NAMALWA (cell line): ENCODE results near the gene MT1B.

Experiments
- DNase-seq: peaks from one replicate; pipeline ENCODE4 v3.0.0-alpha.2; 2015; ENCODE audit warnings: low spot score

Gene MT1B

GRCh38 chr16:56651586-56651985 lies at the start of gene MT1B:
Gene MT1B (plus strand): TSS chr16:56651886. CDS start chr16:56651954, 68 bp downstream.
- no peak for DNase-seq

GRCh38 chr16:56603589-56603988 lies 48.1 kb upstream of the MT1B start:
- peak; percentile 37 for DNase-seq

GRCh38 chr16:56604966-56605365 lies 46.7 kb upstream of the MT1B start:
- no peak for DNase-seq

GRCh38 chr16:56605475-56605874 lies 46.2 kb upstream of the MT1B start:
- DNase-seq: no peak

- no peak for DNase-seq
Observed at GRCh38 chr16:56606071-56606475, 45.6 kb upstream of the MT1B start.

GRCh38 chr16:56606476-56607108 lies 45.1 kb upstream of the MT1B start:
- no peak for DNase-seq

- no peak for DNase-seq
Observed at GRCh38 chr16:56607109-56607618, 44.5 kb upstream of the MT1B start.

GRCh38 chr16:56607675-56608042 lies 44.0 kb upstream of the MT1B start:
- no peak for DNase-seq

GRCh38 chr16:56608043-56608875 lies 43.4 kb upstream of the MT1B start, which contains the start of gene MT2A:
Gene MT2A (plus strand): TSS chr16:56608584. CDS start chr16:56608656, 72 bp downstream.
- peak; percentile 73 for DNase-seq

GRCh38 chr16:56608876-56609462 lies 42.7 kb upstream of the MT1B start:
- DNase-seq: no peak

GRCh38 chr16:56609463-56609921 lies 42.2 kb upstream of the MT1B start:
- DNase-seq: peak; percentile 95

- DNase-seq: peak; percentile 43
Observed at GRCh38 chr16:56610017-56610608, 41.6 kb upstream of the MT1B start.

- DNase-seq: no peak
Observed at GRCh38 chr16:56610609-56611111, 41.0 kb upstream of the MT1B start.

GRCh38 chr16:56611281-56611833 lies 40.3 kb upstream of the MT1B start:
- no peak for DNase-seq

GRCh38 chr16:56613706-56614105 lies 38.0 kb upstream of the MT1B start:
- DNase-seq: no peak

- DNase-seq: no peak
Observed at GRCh38 chr16:56614549-56614991, 37.1 kb upstream of the MT1B start.

- DNase-seq: no peak
Observed at GRCh38 chr16:56615353-56615752, 36.3 kb upstream of the MT1B start.

GRCh38 chr16:56616608-56617211 lies 35.0 kb upstream of the MT1B start:
- no peak for DNase-seq

- no peak for DNase-seq
Observed at GRCh38 chr16:56617212-56618085, 34.2 kb upstream of the MT1B start.

GRCh38 chr16:56618138-56618537 lies 33.5 kb upstream of the MT1B start:
- DNase-seq: no peak
